ENCODE results near the gene SLC25A1.

GRCh38 chr22:19178657-19179496 lies at the start of gene SLC25A1:
- TF ChIP-seq CTCF (IDR thresholded peaks at IDR 0.05) (no peak), EZH2 (IDR thresholded peaks at IDR 0.05; ENCODE audit: borderline replicate concordance, insufficient read depth, low read depth, low read length, poor library complexity, severe bottlenecking) (no peak)
